HEK293T (cell line): ENCODE data around the gene UHRF1.

Experiments
- ARNT ChIP-seq: fragments of 450-650 bp; IDR thresholded peaks from 2 replicates; pipeline ENCODE4 v1.6.1; 2017; ENCODE audit warnings: mild to moderate bottlenecking
- BHLHE40 ChIP-seq: fragments of 450-650 bp; IDR thresholded peaks from 2 replicates; pipeline ENCODE4 v1.6.1; 2016; ENCODE audit warnings: mild to moderate bottlenecking, moderate library complexity, borderline replicate concordance
- FOXA1 ChIP-seq: fragments of 450-650 bp; IDR thresholded peaks from 2 replicates; pipeline ENCODE4 v1.6.1; 2016; ENCODE audit warnings: mild to moderate bottlenecking
- FOXM1 ChIP-seq: fragments of 450-650 bp; IDR thresholded peaks from 2 replicates; pipeline ENCODE4 v1.6.1; 2017; ENCODE audit warnings: mild to moderate bottlenecking, borderline replicate concordance
- NFRKB ChIP-seq: fragments of 450-650 bp; IDR thresholded peaks from 2 replicates; pipeline ENCODE4 v1.6.1; 2016; ENCODE audit warnings: mild to moderate bottlenecking, moderate library complexity
- SP1 ChIP-seq: fragments of 450-650 bp; IDR thresholded peaks from 2 replicates; pipeline ENCODE4 v1.6.1; 2017
- SUZ12 ChIP-seq: fragments of 450-650 bp; IDR thresholded peaks from 2 replicates; pipeline ENCODE4 v1.6.1; 2016; ENCODE audit warnings: mild to moderate bottlenecking
- TF ChIP-seq, protein P1 (sequence below): fragments of 450-650 bp; IDR thresholded peaks from 2 replicates; pipeline ENCODE4 v1.6.1; 2016

DNA sequence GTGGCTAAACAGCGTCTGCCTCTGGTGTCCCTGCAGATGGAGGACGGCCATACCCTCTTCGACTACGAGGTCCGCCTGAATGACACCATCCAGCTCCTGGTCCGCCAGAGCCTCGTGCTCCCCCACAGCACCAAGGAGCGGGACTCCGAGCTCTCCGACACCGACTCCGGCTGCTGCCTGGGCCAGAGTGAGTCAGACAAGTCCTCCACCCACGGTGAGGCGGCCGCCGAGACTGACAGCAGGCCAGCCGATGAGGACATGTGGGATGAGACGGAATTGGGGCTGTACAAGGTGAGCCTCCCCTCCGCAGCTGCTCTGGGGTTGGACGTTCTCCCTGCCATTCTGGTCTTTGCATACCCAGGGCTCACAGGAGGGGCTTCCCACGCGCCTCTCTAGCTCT is 19.9 kb downstream of the UHRF1 start:
- TF ChIP-seq NFRKB: no peak
- no peak for TF ChIP-seq FOXA1
- TF ChIP-seq FOXM1: no peak
- TF ChIP-seq SUZ12: no peak
- TF ChIP-seq, protein P1, sequence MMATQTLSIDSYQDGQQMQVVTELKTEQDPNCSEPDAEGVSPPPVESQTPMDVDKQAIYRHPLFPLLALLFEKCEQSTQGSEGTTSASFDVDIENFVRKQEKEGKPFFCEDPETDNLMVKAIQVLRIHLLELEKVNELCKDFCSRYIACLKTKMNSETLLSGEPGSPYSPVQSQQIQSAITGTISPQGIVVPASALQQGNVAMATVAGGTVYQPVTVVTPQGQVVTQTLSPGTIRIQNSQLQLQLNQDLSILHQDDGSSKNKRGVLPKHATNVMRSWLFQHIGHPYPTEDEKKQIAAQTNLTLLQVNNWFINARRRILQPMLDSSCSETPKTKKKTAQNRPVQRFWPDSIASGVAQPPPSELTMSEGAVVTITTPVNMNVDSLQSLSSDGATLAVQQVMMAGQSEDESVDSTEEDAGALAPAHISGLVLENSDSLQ: no peak
- no peak for TF ChIP-seq ARNT
- TF ChIP-seq BHLHE40: no peak
- TF ChIP-seq SP1: no peak
